HepG2 (cell line): ENCODE results near the gene PATL2. TPM values are rescaled to one million over a fixed set of nuclear protein-coding genes. Genes with fewer than 3 reads are reported as not detected.

Experiments used
- ATAC-seq: fragments of 200-7000 bp; cut with Tn5 transposase; 3 replicates; pipeline ENCODE4 v1.9.1; 2020; ENCODE audit warnings: mild to moderate bottlenecking, moderate library complexity
- BruUV-seq: library from RNA; stranded (reverse); fragments of 400-500 nt; replicated peaks from 2 replicates; lab custom pipeline; 2021; lab: Mats Ljungman, UMichigan
- CTCF ChIA-PET: fragments of 300-600 bp; formaldehyde crosslinking; extraction: SDS; loops from one replicate; lab custom pipeline; 2021; ENCODE audit warnings: low total read pairs, inconsistent platforms, low intra/inter-chr PET ratio; lab: Yijun Ruan, JAX
- POLR2A ChIA-PET: fragments of 350-600 bp; sonication (Branson Sonifier 250); formaldehyde crosslinking; loops from one replicate; lab custom pipeline; 2020; ENCODE audit warnings: antibody characterized with exemption, inconsistent platforms; lab: Yijun Ruan, JAX
- DNase-seq: peaks from one replicate; pipeline ENCODE4 v3.0.0-alpha.2; 2015; ENCODE audit warnings: low spot score
- FAIRE-seq: peaks from 3 replicates; lab custom pipeline; 2011; peaks lifted over from hg19 to GRCh38; lab: Jason Lieb, UNC
- H2AFZ ChIP-seq: one replicate; pipeline ENCODE4 v1.6.1; 2011; ENCODE audit warnings: low read length, inconsistent platforms
- H3K27ac ChIP-seq: fragments of 300-600 bp; 3 replicates; pipeline ENCODE4 v1.8.0; 2011; ENCODE audit warnings: mixed run types, mild to moderate bottlenecking, mixed read lengths, low read length, inconsistent platforms; ENCODE audit not compliant: insufficient read depth; ENCODE audit errors: extremely low read length
- H3K27me3 ChIP-seq, 2 experiments: fragments of 200-600 bp in 1 of 2; 2 replicates in 1 of 2; 3 replicates in 1 of 2; pipeline versions ENCODE4 v1.6.0 to v1.8.0; 2011; ENCODE audit warnings: low read length in 2 of 2, mild to moderate bottlenecking in 2 of 2, moderate library complexity in 2 of 2, inconsistent platforms in 1 of 2; ENCODE audit not compliant: insufficient read depth in 2 of 2, control insufficient read depth in 1 of 2
- H3K36me3 ChIP-seq, 2 experiments: fragments of 200-600 bp in 1 of 2; replicated peaks in 1 of 2; 2 replicates in 1 of 2; 3 replicates in 1 of 2; pipeline versions ENCODE4 v1.5.1 to v1.8.0; 2011; ENCODE audit warnings: low read length in 2 of 2, inconsistent platforms in 1 of 2; ENCODE audit not compliant: insufficient read depth in 2 of 2, control insufficient read depth in 1 of 2
- H3K4me1 ChIP-seq: 2 replicates; pipeline ENCODE4 v1.5.1; 2012; ENCODE audit warnings: low read length, inconsistent platforms; ENCODE audit not compliant: insufficient read depth
- H3K4me2 ChIP-seq: 2 replicates; pipeline ENCODE4 v1.6.0; 2011; ENCODE audit warnings: low read depth, low read length, inconsistent platforms
- H3K4me3 ChIP-seq, 3 experiments: fragments of 200-600 bp in 1 of 3; sonication (generic), shearing (Covaris generic) in 1 of 3; replicated peaks in 1 of 3; 2 replicates each; pipeline ENCODE4 v1.5.1; 2011 to 2016; ENCODE audit warnings: low read length in 3 of 3, inconsistent platforms in 2 of 3, low read depth in 2 of 3, mild to moderate bottlenecking in 2 of 3, control low read depth in 1 of 3, mixed read lengths in 1 of 3; ENCODE audit not compliant: insufficient read depth in 1 of 3
- H3K79me2 ChIP-seq: one replicate; pipeline ENCODE4 v1.6.1; 2011; ENCODE audit warnings: low read length, inconsistent platforms; ENCODE audit not compliant: insufficient read depth
- H3K9ac ChIP-seq: 2 replicates; pipeline ENCODE4 v1.6.0; 2011; ENCODE audit warnings: mild to moderate bottlenecking, low read depth, low read length, inconsistent platforms; ENCODE audit not compliant: insufficient read depth
- H3K9me3 ChIP-seq: 2 replicates; pipeline ENCODE4 v1.5.1; 2012; ENCODE audit warnings: mild to moderate bottlenecking, low read length
- H4K20me1 ChIP-seq: 2 replicates; pipeline ENCODE4 v1.6.0; 2011; ENCODE audit warnings: inconsistent platforms, mild to moderate bottlenecking, low read length, moderate library complexity; ENCODE audit not compliant: insufficient read depth
- ADNP ChIP-seq: sonication (generic); formaldehyde crosslinking; IDR thresholded peaks from 2 replicates; pipeline ENCODE4 v1.4.0; 2020; ENCODE audit warnings: missing genetic modification reagents
- EEA1 ChIP-seq: sonication (generic); formaldehyde crosslinking; IDR thresholded peaks from 2 replicates; pipeline ENCODE4 v1.5.1; 2020; ENCODE audit warnings: mild to moderate bottlenecking, missing genetic modification reagents, borderline replicate concordance
- ELK4 ChIP-seq: sonication (generic); formaldehyde crosslinking; IDR thresholded peaks from 2 replicates; pipeline ENCODE4 v1.9.0; 2021; ENCODE audit warnings: missing genetic modification reagents, borderline replicate concordance
- GLI4 ChIP-seq: sonication (generic); formaldehyde crosslinking; IDR thresholded peaks from 2 replicates; pipeline ENCODE4 v1.5.1; 2020; ENCODE audit warnings: missing genetic modification reagents, mild to moderate bottlenecking, moderate library complexity, borderline replicate concordance
- HOXA3 ChIP-seq: sonication (generic); formaldehyde crosslinking; IDR thresholded peaks from 2 replicates; pipeline ENCODE4 v1.5.0; 2020; ENCODE audit warnings: missing genetic modification reagents
- KAT7 ChIP-seq: IDR thresholded peaks from 2 replicates; pipeline ENCODE4 v1.6.1; 2018; ENCODE audit warnings: borderline replicate concordance, missing compliant biosample characterization
- MATR3 ChIP-seq: sonication (generic); formaldehyde crosslinking; IDR thresholded peaks from 2 replicates; pipeline ENCODE4 v1.4.0; 2020; ENCODE audit warnings: missing genetic modification reagents
- NBN ChIP-seq: fragments of 450-650 bp; conservative IDR thresholded peaks from 2 replicates; pipeline ENCODE4 v1.6.1; 2017
- NFIC ChIP-seq: IDR thresholded peaks from 2 replicates; pipeline ENCODE4 v1.6.1; 2012; ENCODE audit warnings: mild to moderate bottlenecking, low read length, inconsistent platforms
- NR2F1 ChIP-seq, 2 experiments: fragments of 450-650 bp in 1 of 2; formaldehyde crosslinking in 1 of 2; IDR thresholded peaks; 2 replicates each; pipeline versions ENCODE4 v1.5.0 to v1.6.1; 2016 to 2020; ENCODE audit warnings: mild to moderate bottlenecking in 1 of 2, missing compliant biosample characterization in 1 of 2, missing genetic modification reagents in 1 of 2, moderate library complexity in 1 of 2
- PPARG ChIP-seq: conservative IDR thresholded peaks from 2 replicates; pipeline ENCODE4 v1.6.1; 2016; ENCODE audit warnings: missing biosample characterization, missing genetic modification reagents
- SP1 ChIP-seq, 2 experiments: fragments of 450-650 bp in 1 of 2; sonication (generic) in 1 of 2; formaldehyde crosslinking in 1 of 2; IDR thresholded peaks; 2 replicates each; pipeline versions ENCODE4 v1.4.0 to v1.6.1; 2016 to 2020; ENCODE audit warnings: missing genetic modification reagents in 1 of 2
- TCF12 ChIP-seq, 2 experiments: fragments of 450-650 bp in 1 of 2; sonication (generic) in 1 of 2; formaldehyde crosslinking in 1 of 2; IDR thresholded peaks; 2 replicates each; pipeline versions ENCODE4 v1.6.1 to v1.8.0; 2017 to 2022; ENCODE audit warnings: antibody characterized with exemption in 1 of 2, mild to moderate bottlenecking in 1 of 2, missing genetic modification reagents in 1 of 2, moderate library complexity in 1 of 2
- THRA ChIP-seq: sonication (generic); formaldehyde crosslinking; IDR thresholded peaks from 2 replicates; pipeline ENCODE4 v1.4.0; 2020; ENCODE audit warnings: missing genetic modification reagents, borderline replicate concordance
- ZNF264 ChIP-seq: sonication (generic); formaldehyde crosslinking; IDR thresholded peaks from 2 replicates; pipeline ENCODE4 v1.4.0; 2020; ENCODE audit warnings: missing genetic modification reagents
- ZNF296 ChIP-seq: sonication (generic); formaldehyde crosslinking; conservative IDR thresholded peaks from 2 replicates; pipeline ENCODE4 v1.5.0; 2020; ENCODE audit warnings: mild to moderate bottlenecking, missing genetic modification reagents
- ZNF383 ChIP-seq: sonication (generic); formaldehyde crosslinking; IDR thresholded peaks from 2 replicates; pipeline ENCODE4 v1.4.0; 2020; ENCODE audit warnings: missing genetic modification reagents, mild to moderate bottlenecking, borderline replicate concordance
- ZNF558 ChIP-seq: sonication (generic); formaldehyde crosslinking; IDR thresholded peaks from 2 replicates; pipeline ENCODE4 v1.9.0; 2022; ENCODE audit warnings: mild to moderate bottlenecking, missing genetic modification reagents, borderline replicate concordance
- ZNF562 ChIP-seq: sonication (generic); formaldehyde crosslinking; IDR thresholded peaks from 2 replicates; pipeline ENCODE4 v1.8.0; 2022; ENCODE audit warnings: missing genetic modification reagents, borderline replicate concordance
- ZNF746 ChIP-seq: sonication (generic); formaldehyde crosslinking; IDR thresholded peaks from 2 replicates; pipeline ENCODE4 v1.8.0; 2022; ENCODE audit warnings: mild to moderate bottlenecking, missing genetic modification reagents
- ZNF816 ChIP-seq: sonication (generic); formaldehyde crosslinking; IDR thresholded peaks from 2 replicates; pipeline ENCODE4 v1.8.0; 2022; ENCODE audit warnings: missing genetic modification reagents, mild to moderate bottlenecking, borderline replicate concordance
- WGBS: methylation state at CpG from one replicate; pipeline ENCODE4 v1.1.6; 2017; ENCODE audit warnings: low lambda C conversion rate; 5-methylcytosine and 5-hydroxymethylcytosine counted together
- in situ Hi-C: cut with HindIII; loops from 2 replicates; pipeline ENCODE4 v1.10.0; 2017; ENCODE audit warnings: low pct_unique_long_range_greater_than_20kb; ENCODE audit not compliant: extremely low pct_ligation_motif_present
- intact Hi-C: fragments of 100-400 bp; cut with micrococcal nuclease; formaldehyde crosslinking; loops from one replicate; pipeline ENCODE4 v1.10.0; 2022; ENCODE audit not compliant: unreplicated experiment
- polyA plus RNA-seq, 8 experiments: library from polyadenylated mRNA; depleted of rRNA in 3 of 8; stranded (reverse) in 7 of 8; unstranded in 1 of 8; fragments of >200 nt; fragmentation: Illumina TruSeq in 4 of 8; extraction: Trizol in 4 of 8; gene quantifications; 2 replicates each; pipeline versions ENCODE4 v1.2.1 to v1.2.3, GENCODE V29; 2011 to 2016; ENCODE audit warnings: low read depth in 4 of 8, missing spikeins in 1 of 8, mixed read lengths in 1 of 8; ENCODE audit not compliant: insufficient read depth in 1 of 8
- total RNA-seq, 5 experiments: library from RNA; depleted of rRNA; stranded (reverse); fragments of >200 nt; fragmentation: Illumina TruSeq; extraction: Trizol; gene quantifications; 2 replicates each; pipeline ENCODE4 v1.2.3, GENCODE V29; 2016; ENCODE audit warnings: low read depth in 1 of 5

The PATL2 gene
- total and polyA plus RNA-seq, 2 of the 13 experiments (the other 11 are each of a cell fraction or from before 2014, with no cell fraction given) = 0.15 to 0.53 TPM

GRCh38 chr15:44662478-44663409 lies 48.4 kb downstream of the PATL2 start:
- intact Hi-C loops = loop anchor here (1.0 to 2.0 kb wide), 3 partner anchors 48 to 76 kb away; partner anchors contain the start of genes B2M and PATL2
- BruUV-seq = TSS peak; percentile 81
- peak overlapping the region; percentile 79 to 87 (median 83) for H3K4me3 ChIP-seq
- peak; percentile 61 for DNase-seq
- peaks cover 20% of the 10 kb centered on the region for H3K4me1 ChIP-seq
- no peaks in the 10 kb centered on the region for H3K9me3 ChIP-seq
- peak overlapping the region; percentile 22 for H2AFZ ChIP-seq
- peak overlapping the region; percentile 89 for H3K27ac ChIP-seq
- ChIA-PET POLR2A (interaction anchor here (0.7 to 4.2 kb wide), 21 partner anchors 8 to 250 kb away, joined by 3 to 115 read pairs (median 5); partner anchors contain the start of genes B2M, EIF3J, PATL2 and TRIM69), CTCF (interaction anchor here (2.6 kb wide), 1 partner anchor 76 kb away, joined by 20 read pairs; no protein-coding TSS in a partner anchor)
- H3K27me3 ChIP-seq = no peaks in the 10 kb centered on the region; a peak in 1 of 5 replicates
- H3K79me2 ChIP-seq = peaks cover 14% of the 10 kb centered on the region
- WGBS = under 1% methylated on average over 23 of the region's 34 CpGs
- H3K9ac ChIP-seq = peak overlapping the region; percentile 87
- FAIRE-seq = peak; percentile 28
- peak; percentile 85 for ATAC-seq
- in situ Hi-C loops = loop anchor here (5.0 kb wide), 1 partner anchor 75 kb away; the partner anchor contains the start of gene TRIM69
- peak overlapping the region; percentile 88 for H3K4me2 ChIP-seq
- H4K20me1 ChIP-seq = no peaks in the 10 kb centered on the region
- 0 out of 5 replicates have a peak, but pooled peaks cover 0 to 10% of the 10 kb centered on the region in 2 experiments for H3K36me3 ChIP-seq
- TF ChIP-seq NR2F1 (CRISPR knock-in tag; IDR thresholded peaks at IDR 0.05) (no peak), NBN (no peak), ZNF558 (CRISPR knock-in tag) (peak; percentile 95; the same call in 1 of the 2 replicates), ZNF816 (CRISPR knock-in tag) (no peak; the same call in 1 of the 2 replicates), ZNF383 (CRISPR knock-in tag) (no peak; the same call in 1 of the 2 replicates), ZNF264 (CRISPR knock-in tag) (no peak), MATR3 (no peak), HOXA3 (CRISPR knock-in tag) (no peak), SP1 (IDR thresholded peaks at IDR 0.05) (no peak), SP1 (CRISPR knock-in tag; IDR thresholded peaks at IDR 0.05) (no peak), THRA (CRISPR knock-in tag) (no peak), ZNF296 (no peak), PPARG (no peak), KAT7 (CRISPR knock-in tag) (no peak), TCF12 (IDR thresholded peaks at IDR 0.05) (no peak), TCF12 (CRISPR knock-in tag; IDR thresholded peaks at IDR 0.05) (peak; percentile 79; the same call in 1 of the 2 replicates), EEA1 (CRISPR knock-in tag) (peak; percentile 85; the same call in 1 of the 2 replicates), ZNF746 (CRISPR knock-in tag) (no peak; the same call in 1 of the 2 replicates), ADNP (CRISPR knock-in tag) (no peak), ELK4 (CRISPR knock-in tag) (no peak), GLI4 (CRISPR knock-in tag) (no peak), ZNF562 (no peak), NFIC (no peak)
